HG02938 (cell line): Measurements from ENCODE around the gene UGGT1.

ENCODE experiments used
- ATAC-seq: cut with Tn5 transposase; IDR thresholded peaks from one replicate; pipeline ENCODE4 v1.9.1; 2021; ENCODE audit warnings: mild to moderate bottlenecking, moderate library complexity; ENCODE audit not compliant: unreplicated experiment

Gene UGGT1, protein sequence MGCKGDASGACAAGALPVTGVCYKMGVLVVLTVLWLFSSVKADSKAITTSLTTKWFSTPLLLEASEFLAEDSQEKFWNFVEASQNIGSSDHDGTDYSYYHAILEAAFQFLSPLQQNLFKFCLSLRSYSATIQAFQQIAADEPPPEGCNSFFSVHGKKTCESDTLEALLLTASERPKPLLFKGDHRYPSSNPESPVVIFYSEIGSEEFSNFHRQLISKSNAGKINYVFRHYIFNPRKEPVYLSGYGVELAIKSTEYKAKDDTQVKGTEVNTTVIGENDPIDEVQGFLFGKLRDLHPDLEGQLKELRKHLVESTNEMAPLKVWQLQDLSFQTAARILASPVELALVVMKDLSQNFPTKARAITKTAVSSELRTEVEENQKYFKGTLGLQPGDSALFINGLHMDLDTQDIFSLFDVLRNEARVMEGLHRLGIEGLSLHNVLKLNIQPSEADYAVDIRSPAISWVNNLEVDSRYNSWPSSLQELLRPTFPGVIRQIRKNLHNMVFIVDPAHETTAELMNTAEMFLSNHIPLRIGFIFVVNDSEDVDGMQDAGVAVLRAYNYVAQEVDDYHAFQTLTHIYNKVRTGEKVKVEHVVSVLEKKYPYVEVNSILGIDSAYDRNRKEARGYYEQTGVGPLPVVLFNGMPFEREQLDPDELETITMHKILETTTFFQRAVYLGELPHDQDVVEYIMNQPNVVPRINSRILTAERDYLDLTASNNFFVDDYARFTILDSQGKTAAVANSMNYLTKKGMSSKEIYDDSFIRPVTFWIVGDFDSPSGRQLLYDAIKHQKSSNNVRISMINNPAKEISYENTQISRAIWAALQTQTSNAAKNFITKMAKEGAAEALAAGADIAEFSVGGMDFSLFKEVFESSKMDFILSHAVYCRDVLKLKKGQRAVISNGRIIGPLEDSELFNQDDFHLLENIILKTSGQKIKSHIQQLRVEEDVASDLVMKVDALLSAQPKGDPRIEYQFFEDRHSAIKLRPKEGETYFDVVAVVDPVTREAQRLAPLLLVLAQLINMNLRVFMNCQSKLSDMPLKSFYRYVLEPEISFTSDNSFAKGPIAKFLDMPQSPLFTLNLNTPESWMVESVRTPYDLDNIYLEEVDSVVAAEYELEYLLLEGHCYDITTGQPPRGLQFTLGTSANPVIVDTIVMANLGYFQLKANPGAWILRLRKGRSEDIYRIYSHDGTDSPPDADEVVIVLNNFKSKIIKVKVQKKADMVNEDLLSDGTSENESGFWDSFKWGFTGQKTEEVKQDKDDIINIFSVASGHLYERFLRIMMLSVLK (N-terminal part only)

GRCh38 chr2:128090945-128091725 is at the start of gene UGGT1:
TSS of gene UGGT1 (plus strand) at chr2:128091200. CDS start at chr2:128091358, 158 bp downstream.
- ATAC-seq, result peak; percentile 91

GRCh38 chr2:128041561-128041960 is 49.4 kb upstream of the UGGT1 start:
- no peak for ATAC-seq

DNA sequence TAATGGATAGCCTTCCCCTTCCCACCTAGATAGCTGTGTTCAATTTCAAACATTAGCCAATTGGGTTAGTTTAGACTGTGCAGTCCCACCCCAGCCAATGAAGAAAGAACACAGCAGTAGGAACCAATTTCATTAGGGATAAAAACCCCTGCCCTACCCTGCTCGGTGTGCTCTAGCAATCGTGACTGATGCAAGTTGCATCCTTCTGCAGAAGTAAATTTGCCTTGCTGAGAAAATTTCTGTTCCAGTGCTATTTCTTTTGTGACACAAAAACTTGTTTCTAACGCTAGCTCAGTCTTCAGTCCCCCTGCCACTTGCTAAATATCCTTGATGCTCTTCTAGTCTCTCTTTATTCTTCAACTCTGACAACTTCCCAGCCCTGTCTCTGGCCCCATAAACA is 48.0 kb upstream of the UGGT1 start:
- no peak for ATAC-seq

DNA sequence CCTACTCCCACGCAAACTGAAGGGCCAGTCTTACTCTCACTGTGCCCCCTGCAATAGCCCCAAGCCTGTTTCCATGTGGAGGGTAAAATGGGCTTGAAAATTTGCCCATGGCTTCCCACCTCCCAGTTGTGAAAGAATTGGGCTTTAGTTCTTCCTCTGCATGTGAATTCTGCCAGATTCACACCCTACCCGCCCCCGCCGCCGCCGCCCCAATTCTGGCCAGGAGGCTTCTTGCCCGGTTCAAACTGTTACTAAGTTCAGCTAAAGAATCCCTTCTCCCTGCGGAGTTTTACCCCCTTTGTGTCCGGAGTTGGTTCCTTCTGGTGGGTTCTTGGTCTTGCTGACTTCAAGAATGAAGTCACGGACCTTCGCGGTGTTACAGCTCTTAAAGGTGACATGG is 37.7 kb upstream of the UGGT1 start:
- no peak for ATAC-seq

- ATAC-seq, result no peak
These were observed 36.7 kb upstream of the UGGT1 start for GRCh38 chr2:128054104-128054885.

- ATAC-seq, result no peak
These were observed 33.7 kb upstream of the UGGT1 start for GRCh38 chr2:128057334-128057733.

GRCh38 chr2:128058114-128058513 is 32.9 kb upstream of the UGGT1 start:
- ATAC-seq, result no peak

DNA sequence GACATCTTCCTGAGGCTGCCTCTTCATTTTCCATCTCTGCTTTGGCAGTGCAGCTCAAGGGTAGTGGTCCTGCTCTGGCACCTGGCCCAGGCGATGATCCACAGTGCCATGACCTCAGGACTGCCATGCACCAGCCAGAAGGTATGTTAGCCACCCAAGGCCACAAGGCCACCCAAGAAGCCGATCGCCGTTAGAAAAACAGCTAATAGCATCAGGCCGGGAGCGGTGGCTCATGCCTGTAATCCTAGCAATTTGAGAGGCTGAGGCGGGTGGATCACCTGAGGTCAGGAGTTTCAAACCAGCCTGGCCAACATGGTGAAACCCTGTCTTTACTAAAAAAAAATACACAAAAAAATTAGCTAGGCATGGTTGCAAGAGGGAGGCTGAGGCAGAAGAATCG is 28.4 kb upstream of the UGGT1 start:
- ATAC-seq, result no peak

GRCh38 chr2:128064353-128064752 is 26.6 kb upstream of the UGGT1 start:
- no peak for ATAC-seq

DNA sequence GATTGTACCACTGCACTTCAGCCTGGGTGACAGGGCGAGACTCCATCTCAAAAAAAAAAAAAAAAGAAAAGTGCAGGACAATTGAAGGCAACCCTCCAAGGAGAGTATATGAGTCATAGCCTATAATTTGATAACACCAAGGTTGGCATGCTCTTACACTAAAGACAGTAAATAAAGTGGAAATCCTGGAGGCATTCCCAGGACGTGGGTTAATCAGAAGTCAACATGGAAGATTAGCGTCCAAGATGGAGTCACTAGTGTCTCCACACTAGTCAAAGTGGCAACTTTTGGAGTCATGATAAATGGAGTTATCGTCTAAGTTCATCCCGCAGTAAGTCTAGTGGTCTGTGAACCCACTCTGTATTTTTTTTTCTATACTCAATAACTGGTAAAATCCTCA is 21.2 kb upstream of the UGGT1 start:
- ATAC-seq, result no peak

GRCh38 chr2:128073278-128073677 is 17.7 kb upstream of the UGGT1 start:
- no peak for ATAC-seq

- no peak for ATAC-seq
These were observed 14.4 kb upstream of the UGGT1 start for GRCh38 chr2:128076461-128077106.

- ATAC-seq, result no peak
These were observed 6.2 kb upstream of the UGGT1 start for GRCh38 chr2:128084757-128085156.

DNA sequence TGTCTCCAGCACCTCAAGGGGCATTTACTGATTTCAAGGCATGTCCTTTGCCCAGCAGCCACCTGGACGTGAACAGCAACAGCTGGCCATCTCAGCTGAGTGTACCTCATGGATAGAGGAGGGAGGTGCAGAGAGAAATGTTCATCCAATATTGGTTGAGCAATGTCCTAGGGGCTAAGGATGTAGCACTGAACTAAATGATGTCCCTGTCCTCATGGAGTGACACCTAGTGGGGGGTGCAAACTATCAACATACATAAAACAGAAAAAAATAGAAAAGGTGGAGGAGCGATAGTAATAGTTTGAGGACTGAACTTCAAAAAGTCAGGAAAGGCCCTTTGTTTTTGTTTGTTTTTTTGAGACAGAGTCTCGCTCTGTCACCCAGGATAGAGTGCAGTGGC is 4.8 kb upstream of the UGGT1 start:
- ATAC-seq, result no peak

DNA sequence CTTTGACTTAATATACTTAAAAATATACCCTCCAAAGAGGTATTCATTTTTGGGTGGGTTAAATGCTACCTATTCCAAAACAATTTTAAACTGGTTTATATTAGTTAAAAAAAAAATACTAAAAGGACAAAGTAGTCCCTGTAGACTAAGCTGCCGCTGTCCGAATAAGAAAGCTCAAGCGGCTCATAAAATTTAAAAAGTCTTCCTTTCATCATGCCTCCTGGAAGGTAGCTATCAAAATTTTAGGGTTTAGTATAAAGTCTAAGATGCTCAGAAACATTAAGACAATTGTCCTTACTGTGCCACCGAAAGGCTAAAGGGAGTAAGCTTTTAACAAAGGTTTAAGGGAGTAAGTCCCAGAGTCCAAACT is 440 bp upstream of the UGGT1 start:
- no peak for ATAC-seq

DNA sequence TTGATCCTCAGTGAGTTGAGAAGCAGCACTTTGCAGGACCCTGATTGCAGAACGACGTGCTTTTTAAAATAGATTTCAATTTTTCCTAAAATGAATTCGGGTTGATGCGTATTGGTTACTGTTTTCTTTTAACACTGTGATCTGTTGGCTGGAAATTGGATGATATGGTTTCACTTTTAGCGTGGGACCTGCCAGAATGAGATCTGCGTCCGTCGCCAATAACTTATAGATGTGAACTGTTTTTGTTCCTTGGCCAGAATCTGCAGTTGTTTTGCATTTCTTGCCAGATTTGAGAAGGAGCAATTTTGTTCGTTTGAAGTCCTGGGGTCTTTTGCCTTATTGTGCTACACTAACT is 703 bp downstream of the UGGT1 start:
- peak; percentile 5 for ATAC-seq

DNA sequence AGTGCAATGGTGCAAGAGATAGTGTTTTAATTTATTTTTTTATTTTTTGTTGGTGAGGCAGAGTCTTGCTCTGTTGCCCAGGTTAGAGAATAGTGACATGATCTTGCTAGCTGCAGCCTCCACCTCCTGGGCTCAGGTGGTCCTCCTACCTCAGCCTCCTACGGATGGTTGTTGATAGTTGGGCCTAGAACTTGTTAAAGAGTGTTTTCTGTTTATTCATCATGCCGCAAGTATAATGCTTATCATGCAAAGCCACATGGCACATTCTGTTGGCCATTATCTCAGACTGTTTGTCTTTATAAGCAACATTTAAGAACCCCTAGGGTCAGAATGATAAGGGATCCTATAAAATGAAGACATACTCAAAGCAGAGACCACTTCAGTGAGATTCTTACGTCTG is 1.7 kb downstream of the UGGT1 start:
- no peak for ATAC-seq

GRCh38 chr2:128093762-128094161 is 2.8 kb downstream of the UGGT1 start:
- ATAC-seq, result no peak

GRCh38 chr2:128095201-128095600 is 4.2 kb downstream of the UGGT1 start:
- ATAC-seq, result no peak
